BJ (cell line): Measurements from ENCODE around the gene ZNF579. TPM values are rescaled to one million over a fixed set of nuclear protein-coding genes. Genes with fewer than 3 reads are reported as not detected.
"Not testable (repeated sequence)": the region's sequence is repeated elsewhere in the genome, so short reads cannot be mapped to it uniquely, and the experiment has no call there.

Experiments
- CTCF ChIA-PET: fragments of 350-600 bp; formaldehyde crosslinking; extraction: SDS; loops from one replicate; lab custom pipeline; 2021; ENCODE audit warnings: antibody characterized with exemption, inconsistent platforms; lab: Yijun Ruan, JAX
- POLR2A ChIA-PET: fragments of 300-600 bp; sonication (Branson Sonifier 250); formaldehyde crosslinking; extraction: SDS; loops from one replicate; lab custom pipeline; 2021; ENCODE audit warnings: antibody characterized with exemption; lab: Charles Lee
- DNase-seq: peaks from one replicate; pipeline ENCODE4 v3.0.0-alpha.2; 2011; ENCODE audit warnings: low read depth
- H3K27me3 ChIP-seq: 2 replicates; pipeline ENCODE4 v1.6.0; 2011; ENCODE audit warnings: low read length; ENCODE audit not compliant: control insufficient read depth, insufficient read depth
- H3K36me3 ChIP-seq: 2 replicates; pipeline ENCODE4 v1.5.1; 2011; ENCODE audit warnings: low read length; ENCODE audit not compliant: control insufficient read depth, insufficient read depth
- H3K4me3 ChIP-seq: 2 replicates; pipeline ENCODE4 v1.5.1; 2011; ENCODE audit warnings: low read depth, mild to moderate bottlenecking, control low read depth, low read length
- CTCF ChIP-seq: IDR thresholded peaks from 2 replicates; pipeline ENCODE4 v1.5.1; 2011; ENCODE audit warnings: low read depth, mild to moderate bottlenecking, control low read depth, inconsistent platforms, low read length, moderate library complexity; ENCODE audit not compliant: insufficient read depth
- polyA plus RNA-seq: library from polyadenylated mRNA; depleted of rRNA; stranded (reverse); fragments of >200 nt; gene quantifications from 2 replicates; pipeline ENCODE4 v1.2.3, GENCODE V29; 2011

The ZNF579 gene
- polyA plus RNA-seq, 1 experiment, result 2.6 TPM

GRCh38 chr19:55578031-55578760, 2.5 kb downstream of the ZNF579 start:
- no peak for DNase-seq
- no peaks in the 10 kb centered on the region for H3K27me3 ChIP-seq
- ChIA-PET CTCF (no interaction called here), POLR2A (no interaction called here)
- TF ChIP-seq CTCF, result no peak
- peaks cover 3% of the 10 kb centered on the region for H3K36me3 ChIP-seq
- no peak overlapping the region for H3K4me3 ChIP-seq

DNA sequence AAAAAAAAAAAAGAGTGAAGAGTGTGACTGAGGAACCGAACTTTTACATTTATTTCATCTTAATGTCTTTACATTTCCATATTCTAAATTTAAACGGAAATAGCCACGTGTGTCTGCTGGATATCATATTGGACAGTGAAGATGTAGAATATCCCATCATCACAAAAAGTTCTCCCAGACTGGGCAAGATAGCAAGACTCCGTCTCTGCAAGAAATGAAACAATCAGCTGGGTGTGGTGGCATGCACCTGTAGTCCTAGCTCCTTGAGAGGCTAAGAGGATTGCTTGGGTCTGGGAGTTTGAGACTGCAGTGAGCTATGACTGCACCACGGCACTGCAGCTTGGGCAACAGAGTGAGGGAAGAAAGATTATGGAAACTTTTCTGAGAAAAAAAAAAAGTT, 3.9 kb downstream of the ZNF579 start:
- DNase-seq, result no peak
- CTCF ChIA-PET, result interaction anchor here (0.8 kb wide), 1 partner anchor 24 kb away, joined by 3 read pairs; no protein-coding TSS in a partner anchor
- H3K36me3 ChIP-seq, result peaks cover 3% of the 10 kb centered on the region
- H3K27me3 ChIP-seq, result no peaks in the 10 kb centered on the region
- H3K4me3 ChIP-seq, result no peak overlapping the region
- no peak for TF ChIP-seq CTCF
- POLR2A ChIA-PET, result interaction anchor here (0.7 kb wide), 1 partner anchor 30 kb away, joined by 7 read pairs; no protein-coding TSS in a partner anchor

- H3K27me3 ChIP-seq, H3K36me3 ChIP-seq, H3K4me3 ChIP-seq, POLR2A ChIA-PET, DNase-seq: not testable (repeated sequence)
- CTCF ChIA-PET, result interaction anchor here (1.1 to 1.2 kb wide), 2 partner anchors 32 to 70 kb away, joined by 3 read pairs; partner anchors contain the start of gene ZNF865
These were observed 6.7 kb downstream of the ZNF579 start for GRCh38 chr19:55573929-55574328.

GRCh38 chr19:55569477-55569876, 11.2 kb downstream of the ZNF579 start:
- DNase-seq, H3K36me3 ChIP-seq, POLR2A ChIA-PET, CTCF ChIA-PET, H3K4me3 ChIP-seq, H3K27me3 ChIP-seq: not testable (repeated sequence)

DNA sequence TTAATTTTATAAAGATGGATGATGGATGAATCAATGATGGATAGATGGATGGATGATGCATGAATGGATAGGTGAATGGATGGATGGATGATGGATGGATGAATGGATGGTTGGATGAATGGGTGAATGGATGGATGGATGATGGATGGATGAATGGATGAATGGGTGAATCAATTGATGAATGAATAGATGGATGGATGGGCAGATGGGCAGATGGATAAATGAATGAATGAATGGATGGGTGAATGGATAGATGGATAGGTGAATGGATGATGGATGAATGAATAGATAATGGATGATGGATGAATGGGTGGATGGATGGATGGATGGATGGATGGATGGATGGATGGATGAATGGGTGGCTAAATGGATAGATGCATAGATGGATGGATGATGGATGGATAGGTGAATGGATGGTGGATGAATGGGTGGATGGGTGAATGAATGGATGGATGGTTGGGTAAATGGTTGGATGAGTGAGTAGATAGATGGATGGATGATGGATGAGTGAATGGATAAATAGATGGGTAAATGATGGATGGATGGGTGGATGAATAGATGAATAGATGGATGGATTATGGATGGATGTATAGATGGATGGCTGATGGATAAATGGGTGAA, 12.8 kb downstream of the ZNF579 start:
- CTCF ChIA-PET, result no interaction called here
- DNase-seq, result no peak
- peaks cover 6% of the 10 kb centered on the region; the same call in 1 of the 2 replicates for H3K27me3 ChIP-seq
- H3K36me3 ChIP-seq, result no peaks in the 10 kb centered on the region
- POLR2A ChIA-PET, result no interaction called here
- TF ChIP-seq CTCF, result no peak
- H3K4me3 ChIP-seq, result no peak overlapping the region

DNA sequence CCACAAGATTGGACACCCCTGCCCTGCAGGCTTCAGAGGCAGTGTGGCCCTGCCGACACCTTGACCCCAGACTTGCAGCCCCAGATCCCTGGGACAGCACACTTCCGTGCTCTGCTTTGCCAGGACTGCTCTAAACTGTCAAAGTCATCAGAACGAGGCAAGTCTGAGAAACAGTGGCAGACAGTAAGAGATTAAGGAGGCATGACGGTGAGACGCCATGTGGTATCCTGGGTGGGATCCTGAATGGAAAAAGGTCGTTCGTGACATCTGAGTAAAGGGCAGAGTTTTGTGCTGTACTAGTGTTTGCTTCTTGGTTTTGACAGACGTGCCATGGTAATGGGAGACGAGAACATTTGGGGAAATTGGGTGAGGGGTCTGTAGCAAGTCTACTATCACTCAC, 13.8 kb downstream of the ZNF579 start:
- Histone ChIP-seq H3K27me3 (peaks cover 6% of the 10 kb centered on the region; the same call in 1 of the 2 replicates), H3K36me3 (no peaks in the 10 kb centered on the region), H3K4me3 (no peak overlapping the region)
- DNase-seq, result no peak
- CTCF ChIA-PET, result no interaction called here
- POLR2A ChIA-PET, result no interaction called here
- TF ChIP-seq CTCF, result no peak
